HepG2 (cell line): ENCODE data around the gene PRDM10. TPM values are rescaled to one million over a fixed set of nuclear protein-coding genes. Genes with fewer than 3 reads are reported as not detected.

ENCODE experiments used
- GABPA ChIP-seq, 2 experiments: IDR thresholded peaks; 2 replicates each; pipeline ENCODE4 v1.6.1; 2011 to 2016; ENCODE audit warnings: low read depth in 2 of 2, low read length in 1 of 2, missing biosample characterization in 1 of 2, missing genetic modification characterization in 1 of 2
- HHEX ChIP-seq: IDR thresholded peaks from 2 replicates; pipeline ENCODE4 v1.6.1; 2016; ENCODE audit warnings: control low read depth
- IKZF4 ChIP-seq: sonication (generic); formaldehyde crosslinking; IDR thresholded peaks from 2 replicates; pipeline ENCODE4 v1.5.1; 2020; ENCODE audit warnings: borderline replicate concordance, mild to moderate bottlenecking, low read depth, missing genetic modification reagents; ENCODE audit errors: not compliant biosample characterization
- KLF6 ChIP-seq: IDR thresholded peaks from 2 replicates; pipeline ENCODE4 v1.8.0; 2016; ENCODE audit warnings: missing biosample characterization, missing genetic modification reagents
- MAZ ChIP-seq, 2 experiments: sonication (generic) in 1 of 2; formaldehyde crosslinking in 1 of 2; IDR thresholded peaks; 2 replicates each; pipeline versions ENCODE4 v1.5.0 to v1.6.1; 2012 to 2020; ENCODE audit warnings: low read depth in 2 of 2, mild to moderate bottlenecking in 2 of 2, borderline replicate concordance in 1 of 2, improper control_type of control experiment in 1 of 2, low read length in 1 of 2, missing genetic modification reagents in 1 of 2, moderate library complexity in 1 of 2
- ONECUT2 ChIP-seq: sonication (generic); formaldehyde crosslinking; IDR thresholded peaks from 2 replicates; pipeline ENCODE4 v1.4.0; 2020; ENCODE audit warnings: missing genetic modification reagents
- RBM22 ChIP-seq: fragments of 200-400 bp; formaldehyde crosslinking; optimal IDR thresholded peaks from 2 replicates; pipeline ENCODE3; 2017; ENCODE audit warnings: mild to moderate bottlenecking, low read length, moderate library complexity
- YEATS4 ChIP-seq: sonication (generic); formaldehyde crosslinking; IDR thresholded peaks from 2 replicates; pipeline ENCODE4 v1.4.0; 2020; ENCODE audit warnings: missing genetic modification reagents, borderline replicate concordance
- ZFP1 ChIP-seq: IDR thresholded peaks from 2 replicates; pipeline ENCODE4 v1.6.1; 2016
- ZFP36 ChIP-seq: fragments of 150-350 bp; IDR thresholded peaks from 2 replicates; pipeline ENCODE4 v1.6.1; 2018; ENCODE audit warnings: borderline replicate concordance, low read length, low read depth; ENCODE audit not compliant: partially characterized antibody
- ZMYM4 ChIP-seq: sonication (generic); formaldehyde crosslinking; IDR thresholded peaks from 2 replicates; pipeline ENCODE4 v1.8.1; 2023; ENCODE audit warnings: mild to moderate bottlenecking, missing genetic modification reagents
- ZNF33B ChIP-seq: sonication (generic); formaldehyde crosslinking; IDR thresholded peaks from 2 replicates; pipeline ENCODE4 v1.5.1; 2020; ENCODE audit warnings: mild to moderate bottlenecking, missing genetic modification reagents
- ZNF772 ChIP-seq: sonication (generic); formaldehyde crosslinking; IDR thresholded peaks from 2 replicates; pipeline ENCODE4 v1.5.0; 2020; ENCODE audit warnings: mild to moderate bottlenecking, missing genetic modification reagents
- polyA plus RNA-seq, 8 experiments: library from polyadenylated mRNA; depleted of rRNA in 3 of 8; stranded (reverse) in 7 of 8; unstranded in 1 of 8; fragments of >200 nt; fragmentation: Illumina TruSeq in 4 of 8; extraction: Trizol in 4 of 8; gene quantifications; 2 replicates each; pipeline versions ENCODE4 v1.2.1 to v1.2.3, GENCODE V29; 2011 to 2016; ENCODE audit warnings: low read depth in 4 of 8, missing spikeins in 1 of 8, mixed read lengths in 1 of 8; ENCODE audit not compliant: insufficient read depth in 1 of 8
- total RNA-seq, 5 experiments: library from RNA; depleted of rRNA; stranded (reverse); fragments of >200 nt; fragmentation: Illumina TruSeq; extraction: Trizol; gene quantifications; 2 replicates each; pipeline ENCODE4 v1.2.3, GENCODE V29; 2016; ENCODE audit warnings: low read depth in 1 of 5
- TF ChIP-seq, protein P1 (sequence below): sonication (generic); formaldehyde crosslinking; IDR thresholded peaks from 2 replicates; pipeline ENCODE4 v1.4.0; 2020; ENCODE audit warnings: missing genetic modification reagents, borderline replicate concordance
- TF ChIP-seq, protein P2 (sequence below): IDR thresholded peaks from 2 replicates; pipeline ENCODE4 v1.6.1; 2016; ENCODE audit warnings: low read depth
- TF ChIP-seq, protein P3 (sequence below): sonication (generic); formaldehyde crosslinking; conservative IDR thresholded peaks from 2 replicates; pipeline ENCODE4 v1.8.1; 2023; ENCODE audit warnings: missing genetic modification reagents
- TF ChIP-seq, protein P4 (sequence below): sonication (generic); formaldehyde crosslinking; IDR thresholded peaks from 2 replicates; pipeline ENCODE4 v1.4.0; 2020; ENCODE audit warnings: missing genetic modification reagents, borderline replicate concordance
- TF ChIP-seq, protein P5 (sequence below): sonication (generic); formaldehyde crosslinking; IDR thresholded peaks from 2 replicates; pipeline ENCODE4 v1.5.0; 2020; ENCODE audit warnings: mild to moderate bottlenecking, missing genetic modification reagents

The PRDM10 gene
- total and polyA plus RNA-seq, 2 of the 13 experiments (the other 11 are each of a cell fraction or from before 2014, with no cell fraction given): 5.7 to 5.8 TPM

DNA sequence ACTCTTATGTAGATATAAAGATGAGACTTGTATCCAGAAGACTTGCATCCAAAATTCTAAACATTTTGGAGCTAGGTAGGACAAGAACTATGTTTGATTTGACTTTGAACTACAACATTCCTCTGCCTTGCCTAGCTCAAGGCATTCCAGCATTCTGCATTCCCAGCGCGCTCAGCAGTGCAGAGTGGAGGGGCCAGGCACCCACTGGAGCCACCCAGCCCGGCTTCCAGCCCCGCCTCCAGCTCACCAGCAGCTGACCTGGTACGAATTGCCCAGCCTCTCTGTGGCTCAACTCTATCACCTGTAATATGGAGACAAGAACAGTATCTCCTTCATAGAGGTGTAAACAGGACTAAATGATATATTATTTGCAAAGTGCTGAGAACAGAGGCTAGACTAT is 28.8 kb downstream of the PRDM10 start (continued):
- TF ChIP-seq, protein P1, sequence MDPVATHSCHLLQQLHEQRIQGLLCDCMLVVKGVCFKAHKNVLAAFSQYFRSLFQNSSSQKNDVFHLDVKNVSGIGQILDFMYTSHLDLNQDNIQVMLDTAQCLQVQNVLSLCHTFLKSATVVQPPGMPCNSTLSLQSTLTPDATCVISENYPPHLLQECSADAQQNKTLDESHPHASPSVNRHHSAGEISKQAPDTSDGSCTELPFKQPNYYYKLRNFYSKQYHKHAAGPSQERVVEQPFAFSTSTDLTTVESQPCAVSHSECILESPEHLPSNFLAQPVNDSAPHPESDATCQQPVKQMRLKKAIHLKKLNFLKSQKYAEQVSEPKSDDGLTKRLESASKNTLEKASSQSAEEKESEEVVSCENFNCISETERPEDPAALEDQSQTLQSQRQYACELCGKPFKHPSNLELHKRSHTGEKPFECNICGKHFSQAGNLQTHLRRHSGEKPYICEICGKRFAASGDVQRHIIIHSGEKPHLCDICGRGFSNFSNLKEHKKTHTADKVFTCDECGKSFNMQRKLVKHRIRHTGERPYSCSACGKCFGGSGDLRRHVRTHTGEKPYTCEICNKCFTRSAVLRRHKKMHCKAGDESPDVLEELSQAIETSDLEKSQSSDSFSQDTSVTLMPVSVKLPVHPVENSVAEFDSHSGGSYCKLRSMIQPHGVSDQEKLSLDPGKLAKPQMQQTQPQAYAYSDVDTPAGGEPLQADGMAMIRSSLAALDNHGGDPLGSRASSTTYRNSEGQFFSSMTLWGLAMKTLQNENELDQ (CRISPR knock-in tag): no peak
- no peak for TF ChIP-seq YEATS4 (CRISPR knock-in tag)
- TF ChIP-seq, protein P2, sequence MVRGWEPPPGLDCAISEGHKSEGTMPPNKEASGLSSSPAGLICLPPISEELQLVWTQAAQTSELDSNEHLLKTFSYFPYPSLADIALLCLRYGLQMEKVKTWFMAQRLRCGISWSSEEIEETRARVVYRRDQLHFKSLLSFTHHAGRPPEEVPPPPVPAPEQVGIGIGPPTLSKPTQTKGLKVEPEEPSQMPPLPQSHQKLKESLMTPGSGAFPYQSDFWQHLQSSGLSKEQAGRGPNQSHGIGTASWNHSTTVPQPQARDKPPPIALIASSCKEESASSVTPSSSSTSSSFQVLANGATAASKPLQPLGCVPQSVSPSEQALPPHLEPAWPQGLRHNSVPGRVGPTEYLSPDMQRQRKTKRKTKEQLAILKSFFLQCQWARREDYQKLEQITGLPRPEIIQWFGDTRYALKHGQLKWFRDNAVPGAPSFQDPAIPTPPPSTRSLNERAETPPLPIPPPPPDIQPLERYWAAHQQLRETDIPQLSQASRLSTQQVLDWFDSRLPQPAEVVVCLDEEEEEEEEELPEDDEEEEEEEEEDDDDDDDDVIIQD (CRISPR knock-in tag): 0 out of 2 replicates have a peak, but pooled peaks have one; percentile 21
- no peak for TF ChIP-seq ZNF33B (CRISPR knock-in tag)
- TF ChIP-seq IKZF4 (CRISPR knock-in tag): no peak
- TF ChIP-seq, protein P3, sequence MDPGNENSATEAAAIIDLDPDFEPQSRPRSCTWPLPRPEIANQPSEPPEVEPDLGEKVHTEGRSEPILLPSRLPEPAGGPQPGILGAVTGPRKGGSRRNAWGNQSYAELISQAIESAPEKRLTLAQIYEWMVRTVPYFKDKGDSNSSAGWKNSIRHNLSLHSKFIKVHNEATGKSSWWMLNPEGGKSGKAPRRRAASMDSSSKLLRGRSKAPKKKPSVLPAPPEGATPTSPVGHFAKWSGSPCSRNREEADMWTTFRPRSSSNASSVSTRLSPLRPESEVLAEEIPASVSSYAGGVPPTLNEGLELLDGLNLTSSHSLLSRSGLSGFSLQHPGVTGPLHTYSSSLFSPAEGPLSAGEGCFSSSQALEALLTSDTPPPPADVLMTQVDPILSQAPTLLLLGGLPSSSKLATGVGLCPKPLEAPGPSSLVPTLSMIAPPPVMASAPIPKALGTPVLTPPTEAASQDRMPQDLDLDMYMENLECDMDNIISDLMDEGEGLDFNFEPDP (CRISPR knock-in tag): no peak
- TF ChIP-seq RBM22: no peak
- TF ChIP-seq ZNF772 (CRISPR knock-in tag): no peak
- TF ChIP-seq ONECUT2 (CRISPR knock-in tag): no peak
- no peak for TF ChIP-seq HHEX (CRISPR knock-in tag)
- TF ChIP-seq, protein P4, sequence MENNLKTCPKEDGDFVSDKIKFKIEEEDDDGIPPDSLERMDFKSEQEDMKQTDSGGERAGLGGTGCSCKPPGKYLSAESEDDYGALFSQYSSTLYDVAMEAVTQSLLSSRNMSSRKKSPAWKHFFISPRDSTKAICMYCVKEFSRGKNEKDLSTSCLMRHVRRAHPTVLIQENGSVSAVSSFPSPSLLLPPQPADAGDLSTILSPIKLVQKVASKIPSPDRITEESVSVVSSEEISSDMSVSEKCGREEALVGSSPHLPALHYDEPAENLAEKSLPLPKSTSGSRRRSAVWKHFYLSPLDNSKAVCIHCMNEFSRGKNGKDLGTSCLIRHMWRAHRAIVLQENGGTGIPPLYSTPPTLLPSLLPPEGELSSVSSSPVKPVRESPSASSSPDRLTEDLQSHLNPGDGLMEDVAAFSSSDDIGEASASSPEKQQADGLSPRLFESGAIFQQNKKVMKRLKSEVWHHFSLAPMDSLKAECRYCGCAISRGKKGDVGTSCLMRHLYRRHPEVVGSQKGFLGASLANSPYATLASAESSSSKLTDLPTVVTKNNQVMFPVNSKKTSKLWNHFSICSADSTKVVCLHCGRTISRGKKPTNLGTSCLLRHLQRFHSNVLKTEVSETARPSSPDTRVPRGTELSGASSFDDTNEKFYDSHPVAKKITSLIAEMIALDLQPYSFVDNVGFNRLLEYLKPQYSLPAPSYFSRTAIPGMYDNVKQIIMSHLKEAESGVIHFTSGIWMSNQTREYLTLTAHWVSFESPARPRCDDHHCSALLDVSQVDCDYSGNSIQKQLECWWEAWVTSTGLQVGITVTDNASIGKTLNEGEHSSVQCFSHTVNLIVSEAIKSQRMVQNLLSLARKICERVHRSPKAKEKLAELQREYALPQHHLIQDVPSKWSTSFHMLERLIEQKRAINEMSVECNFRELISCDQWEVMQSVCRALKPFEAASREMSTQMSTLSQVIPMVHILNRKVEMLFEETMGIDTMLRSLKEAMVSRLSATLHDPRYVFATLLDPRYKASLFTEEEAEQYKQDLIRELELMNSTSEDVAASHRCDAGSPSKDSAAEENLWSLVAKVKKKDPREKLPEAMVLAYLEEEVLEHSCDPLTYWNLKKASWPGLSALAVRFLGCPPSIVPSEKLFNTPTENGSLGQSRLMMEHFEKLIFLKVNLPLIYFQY (CRISPR knock-in tag): no peak
- TF ChIP-seq ZMYM4 (CRISPR knock-in tag): 0 out of 2 replicates have a peak, but pooled peaks have one; percentile 24
- TF ChIP-seq ZFP1 (CRISPR knock-in tag): no peak
- no peak for TF ChIP-seq GABPA (IDR thresholded peaks at IDR 0.05; ENCODE audit: low read depth, low read length)
- no peak for TF ChIP-seq GABPA (CRISPR knock-in tag; IDR thresholded peaks at IDR 0.05; ENCODE audit: low read depth)
- TF ChIP-seq MAZ (IDR thresholded peaks at IDR 0.05; ENCODE audit: borderline replicate concordance, low read depth, low read length): no peak
- TF ChIP-seq MAZ (CRISPR knock-in tag; IDR thresholded peaks at IDR 0.05; ENCODE audit: low read depth): no peak
- TF ChIP-seq, protein P5, sequence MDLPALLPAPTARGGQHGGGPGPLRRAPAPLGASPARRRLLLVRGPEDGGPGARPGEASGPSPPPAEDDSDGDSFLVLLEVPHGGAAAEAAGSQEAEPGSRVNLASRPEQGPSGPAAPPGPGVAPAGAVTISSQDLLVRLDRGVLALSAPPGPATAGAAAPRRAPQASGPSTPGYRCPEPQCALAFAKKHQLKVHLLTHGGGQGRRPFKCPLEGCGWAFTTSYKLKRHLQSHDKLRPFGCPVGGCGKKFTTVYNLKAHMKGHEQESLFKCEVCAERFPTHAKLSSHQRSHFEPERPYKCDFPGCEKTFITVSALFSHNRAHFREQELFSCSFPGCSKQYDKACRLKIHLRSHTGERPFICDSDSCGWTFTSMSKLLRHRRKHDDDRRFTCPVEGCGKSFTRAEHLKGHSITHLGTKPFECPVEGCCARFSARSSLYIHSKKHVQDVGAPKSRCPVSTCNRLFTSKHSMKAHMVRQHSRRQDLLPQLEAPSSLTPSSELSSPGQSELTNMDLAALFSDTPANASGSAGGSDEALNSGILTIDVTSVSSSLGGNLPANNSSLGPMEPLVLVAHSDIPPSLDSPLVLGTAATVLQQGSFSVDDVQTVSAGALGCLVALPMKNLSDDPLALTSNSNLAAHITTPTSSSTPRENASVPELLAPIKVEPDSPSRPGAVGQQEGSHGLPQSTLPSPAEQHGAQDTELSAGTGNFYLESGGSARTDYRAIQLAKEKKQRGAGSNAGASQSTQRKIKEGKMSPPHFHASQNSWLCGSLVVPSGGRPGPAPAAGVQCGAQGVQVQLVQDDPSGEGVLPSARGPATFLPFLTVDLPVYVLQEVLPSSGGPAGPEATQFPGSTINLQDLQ (CRISPR knock-in tag): no peak
- TF ChIP-seq KLF6 (CRISPR knock-in tag): no peak
- no peak for TF ChIP-seq ZFP36
